Endothelial cell of umbilical vein (primary cell): ENCODE results near the gene KLHDC4. TPM values are rescaled to one million over a fixed set of nuclear protein-coding genes. Genes with fewer than 3 reads are reported as not detected.

Experiments
- BruUV-seq: library from RNA; stranded (reverse); fragments of 400-500 nt; replicated peaks from 2 replicates; lab custom pipeline; 2021; lab: Mats Ljungman, UMichigan
- CTCF ChIA-PET: fragments of 300-600, 350-600 bp; sonication (Branson Sonifier 250); formaldehyde crosslinking; loops from one replicate; lab custom pipeline; 2021; ENCODE audit warnings: antibody characterized with exemption, inconsistent platforms; lab: Charles Lee
- POLR2A ChIA-PET: fragments of 300-600, 350-600 bp; sonication (Branson Sonifier 250); formaldehyde crosslinking; loops from one replicate; lab custom pipeline; 2021; ENCODE audit warnings: antibody characterized with exemption, inconsistent platforms; lab: Charles Lee
- DNase-seq: peaks from one replicate; pipeline ENCODE4 v3.0.0-alpha.2; 2011; ENCODE audit warnings: low read depth, low spot score
- FAIRE-seq: peaks from 2 replicates; lab custom pipeline; 2011; peaks lifted over from hg19 to GRCh38; lab: Jason Lieb, UNC
- H2AFZ ChIP-seq: 2 replicates; pipeline ENCODE4 v1.6.0; 2012; ENCODE audit warnings: low read depth, low read length, control low read depth, inconsistent platforms
- H3K27ac ChIP-seq: 2 replicates; pipeline ENCODE4 v1.5.1; 2011; ENCODE audit warnings: low read depth, mild to moderate bottlenecking, control low read depth, low read length, moderate library complexity; ENCODE audit not compliant: insufficient read depth
- H3K27me3 ChIP-seq, 2 experiments: 2 replicates each; pipeline versions ENCODE4 v1.6.0 to v1.6.1; 2011; ENCODE audit warnings: low read length in 2 of 2, mixed read lengths in 1 of 2; ENCODE audit not compliant: control insufficient read depth in 2 of 2, insufficient read depth in 2 of 2
- H3K36me3 ChIP-seq, 2 experiments: 2 replicates in 1 of 2; 3 replicates in 1 of 2; pipeline ENCODE4 v1.5.1; 2011; ENCODE audit warnings: low read length in 2 of 2, mild to moderate bottlenecking in 1 of 2, moderate library complexity in 1 of 2; ENCODE audit not compliant: control insufficient read depth in 2 of 2, insufficient read depth in 2 of 2; ENCODE audit errors: extremely low read depth in 1 of 2
- H3K4me1 ChIP-seq: 3 replicates; pipeline ENCODE4 v1.5.1; 2011; ENCODE audit warnings: mild to moderate bottlenecking, low read length; ENCODE audit not compliant: control insufficient read depth, insufficient read depth; ENCODE audit errors: extremely low read depth
- H3K4me2 ChIP-seq: 2 replicates; pipeline ENCODE4 v1.6.1; 2011; ENCODE audit warnings: low read length, control low read depth, mixed read lengths; ENCODE audit not compliant: insufficient read depth
- H3K4me3 ChIP-seq, 3 experiments: fragments of 200-600 bp in 1 of 3; sonication (generic), shearing (Covaris generic) in 1 of 3; replicated peaks in 1 of 3; 2 replicates each; pipeline ENCODE4 v1.5.1; 2011 to 2016; ENCODE audit warnings: control low read depth in 3 of 3, low read length in 3 of 3, mild to moderate bottlenecking in 2 of 3, inconsistent platforms in 1 of 3, low read depth in 1 of 3, moderate library complexity in 1 of 3; ENCODE audit not compliant: insufficient read depth in 1 of 3
- H3K79me2 ChIP-seq: 2 replicates; pipeline ENCODE4 v1.6.0; 2012; ENCODE audit warnings: low read length, inconsistent platforms; ENCODE audit not compliant: control insufficient read depth, insufficient read depth
- H3K9ac ChIP-seq: replicated peaks from 2 replicates; pipeline ENCODE3; 2011; ENCODE audit warnings: low read length, control low read depth; ENCODE audit not compliant: insufficient read depth; ENCODE audit errors: extremely low read depth
- H3K9me1 ChIP-seq: replicated peaks from 3 replicates; pipeline ENCODE4 v1.6.0; 2011; ENCODE audit warnings: mild to moderate bottlenecking, low read length; ENCODE audit not compliant: control insufficient read depth, insufficient read depth; ENCODE audit errors: extremely low read depth
- H3K9me3 ChIP-seq: replicated peaks from 2 replicates; pipeline ENCODE4 v1.5.1; 2012; ENCODE audit warnings: low read length, inconsistent platforms; ENCODE audit not compliant: control insufficient read depth, insufficient read depth
- H4K20me1 ChIP-seq: replicated peaks from 2 replicates; pipeline ENCODE3; 2011; ENCODE audit warnings: mild to moderate bottlenecking, low read length; ENCODE audit not compliant: control insufficient read depth, insufficient read depth; ENCODE audit errors: extremely low read depth
- CTCF ChIP-seq, 2 donors: IDR thresholded peaks; 1 replicate in 1 of 2; 2 replicates in 1 of 2; pipeline ENCODE4 v1.5.1; 2011; ENCODE audit warnings: low read length in 2 of 2, mild to moderate bottlenecking in 2 of 2, moderate library complexity in 2 of 2, control low read depth in 1 of 2, inconsistent platforms in 1 of 2, low read depth in 1 of 2; ENCODE audit not compliant: insufficient read depth in 1 of 2; ENCODE audit errors: extremely low read depth in 1 of 2
- EZH2 ChIP-seq: IDR thresholded peaks from 2 replicates; pipeline ENCODE4 v1.6.1; 2012; ENCODE audit warnings: borderline replicate concordance, low read depth, mild to moderate bottlenecking, moderate library complexity, low read length, inconsistent platforms; ENCODE audit not compliant: severe bottlenecking
- FOS ChIP-seq: IDR thresholded peaks from 2 replicates; pipeline ENCODE4 v1.6.1; 2011; ENCODE audit warnings: mild to moderate bottlenecking, low read length, moderate library complexity, borderline replicate concordance; ENCODE audit not compliant: insufficient read depth
- GATA2 ChIP-seq: IDR thresholded peaks from 2 replicates; pipeline ENCODE4 v1.7.0; 2011; ENCODE audit warnings: low read depth, mild to moderate bottlenecking, moderate library complexity, mixed read lengths, low read length; ENCODE audit not compliant: insufficient read length, insufficient read depth
- JUN ChIP-seq: IDR thresholded peaks from 2 replicates; pipeline ENCODE4 v1.6.1; 2011; ENCODE audit warnings: borderline replicate concordance, low read depth; ENCODE audit not compliant: insufficient read length, insufficient read depth
- MAX ChIP-seq: IDR thresholded peaks from 2 replicates; pipeline ENCODE4 v1.6.1; 2011; ENCODE audit not compliant: insufficient read depth, insufficient read length
- MYC ChIP-seq: IDR thresholded peaks from one replicate; pipeline ENCODE4 v1.6.1; 2011; ENCODE audit warnings: mild to moderate bottlenecking, low read depth, low read length
- POLR2A ChIP-seq: IDR thresholded peaks from 2 replicates; pipeline ENCODE4 v1.6.1; 2012; ENCODE audit warnings: low read depth, mild to moderate bottlenecking, control low read depth, low read length
- POLR2AphosphoS5 ChIP-seq: IDR thresholded peaks from 2 replicates; pipeline ENCODE4 v1.6.1; 2012; ENCODE audit warnings: low read depth, mild to moderate bottlenecking, control low read depth, low read length, moderate library complexity; ENCODE audit not compliant: insufficient read depth
- dilution Hi-C: fragments of 300-500 bp; cut with MboI; formaldehyde crosslinking; loops from one replicate; pipeline ENCODE4 v1.15.0; 2019; ENCODE audit warnings: low sequenced_read_pairs; ENCODE audit not compliant: extremely low pct_ligation_motif_present
- intact Hi-C: fragments of 100-400 bp; cut with micrococcal nuclease; formaldehyde crosslinking; loops from one replicate; pipeline ENCODE4 v1.10.0; 2022
- polyA plus RNA-seq, 4 experiments: library from polyadenylated mRNA; depleted of rRNA in 3 of 4; stranded (reverse) in 3 of 4; unstranded in 1 of 4; fragments of >200 nt; gene quantifications; 2 replicates each; pipeline versions ENCODE4 v1.2.1 to v1.2.3, GENCODE V29; 2011 to 2012; ENCODE audit warnings: missing spikeins in 1 of 4
- total RNA-seq: library from RNA; stranded (reverse); gene quantifications from 2 replicates; pipeline ENCODE4 v1.2.3, GENCODE V29; 2021

The KLHDC4 gene
- total and polyA plus RNA-seq, 2 donors (not counting 3 experiments of a cell fraction or from before 2014, with no cell fraction given), result 24.7 to 46.2 TPM

GRCh38 chr16:87762071-87762571 is 3.7 kb downstream of the KLHDC4 start:
- H3K27me3 ChIP-seq, result no peaks in the 10 kb centered on the region
- H3K9me1 ChIP-seq, result no peaks in the 10 kb centered on the region
- dilution Hi-C loops (no loop called here), intact Hi-C loops (loop anchor here (10.0 kb wide), 1 partner anchor 357 kb away; no protein-coding TSS in a partner anchor)
- no peak overlapping the region for H3K9ac ChIP-seq
- no peak overlapping the region for H3K4me2 ChIP-seq
- no peak for FAIRE-seq
- DNase-seq, result no peak
- POLR2A ChIA-PET, result no interaction called here
- BruUV-seq, result no TSS peak
- no peak overlapping the region for H3K27ac ChIP-seq
- peaks cover 31% of the 10 kb centered on the region for H3K79me2 ChIP-seq
- H3K4me3 ChIP-seq, result no peak overlapping the region
- peaks cover 8% of the 10 kb centered on the region for H3K4me1 ChIP-seq
- no peaks in the 10 kb centered on the region for H4K20me1 ChIP-seq
- H3K36me3 ChIP-seq, result peaks cover 7 to 8% of the 10 kb centered on the region in 2 experiments
- TF ChIP-seq MAX (no peak), POLR2AphosphoS5 (no peak), MYC (no peak), POLR2A (no peak), CTCF (IDR thresholded peaks at IDR 0.05; ENCODE audit: extremely low read depth in 1 of 2, insufficient read depth in 1 of 2, low read depth in 1 of 2, low read length in 2 of 2) (no peak), FOS (no peak), JUN (no peak), GATA2 (no peak), EZH2 (no peak)
- H3K9me3 ChIP-seq, result no peaks in the 10 kb centered on the region
- H2AFZ ChIP-seq, result no peak overlapping the region
- CTCF ChIA-PET, result interaction anchor here (1.3 kb wide), 1 partner anchor 8 kb away, joined by 5 read pairs; no protein-coding TSS in a partner anchor
